ENCODE measurements around the gene PEA15. TPM values are rescaled to one million over a fixed set of nuclear protein-coding genes. Genes with fewer than 3 reads are reported as not detected.
A peak's percentile ranks its signal among the peaks of the same experiment; 100 is the strongest.

PEA15 gene
- total and polyA plus RNA-seq, 9 of the 15 experiments (the other 6 are each of a cell fraction or from before 2014, with no cell fraction given), result 8.2 to 175 (median 35.4) TPM

- TF ChIP-seq CHCHD3 (CRISPR knock-in tag; IDR thresholded peaks at IDR 0.05), result no peak
- TF ChIP-seq RBM34 (IDR thresholded peaks at IDR 0.05; ENCODE audit: borderline replicate concordance, insufficient read depth, low read length), result no peak
- TF ChIP-seq ZC3H4 (CRISPR knock-in tag; IDR thresholded peaks at IDR 0.05; ENCODE audit: borderline replicate concordance), result peak; percentile 98; the same call in 1 of the 2 replicates
- TF ChIP-seq ZNF695 (CRISPR knock-in tag; IDR thresholded peaks at IDR 0.05), result no peak
- no peak for TF ChIP-seq HEY1 (CRISPR knock-in tag; IDR thresholded peaks at IDR 0.05; ENCODE audit: borderline replicate concordance)
- TF ChIP-seq RBFOX2 (IDR thresholded peaks at IDR 0.05; ENCODE audit: low read depth, low read length), result peak; percentile 100
- no peak; the same call in 1 of the 2 replicates for TF ChIP-seq ZNF609 (CRISPR knock-in tag; IDR thresholded peaks at IDR 0.05; ENCODE audit: borderline replicate concordance)
- no peak for TF ChIP-seq ZNF408 (CRISPR knock-in tag; IDR thresholded peaks at IDR 0.05; ENCODE audit: low read depth)
- peak; percentile 61 to 63; a peak in 2 of 4 replicates for TF ChIP-seq FOXK2 (conservative IDR thresholded peaks at IDR 0.05 in 1 of 2, IDR thresholded peaks at IDR 0.05 in 1 of 2; ENCODE audit: low read depth in 2 of 2)
- TF ChIP-seq SLC30A9 (CRISPR knock-in tag; IDR thresholded peaks at IDR 0.05), result no peak
- TF ChIP-seq ASH1L (IDR thresholded peaks at IDR 0.05; ENCODE audit: borderline replicate concordance, low read depth, partially characterized antibody), result no peak
- no peak for TF ChIP-seq FOXP4 (CRISPR knock-in tag; IDR thresholded peaks at IDR 0.05; ENCODE audit: borderline replicate concordance)
- TF ChIP-seq ZNF586 (CRISPR knock-in tag; conservative IDR thresholded peaks at IDR 0.05), result no peak
- TF ChIP-seq NEUROD1 (IDR thresholded peaks at IDR 0.05; ENCODE audit: borderline replicate concordance, low read depth, low read length, partially characterized antibody), result no peak
- no peak for TF ChIP-seq ZNF274 (IDR thresholded peaks at IDR 0.05; ENCODE audit: borderline replicate concordance, low read depth, low read length)
- TF ChIP-seq E2F6 (IDR thresholded peaks at IDR 0.05; ENCODE audit: borderline replicate concordance in 1 of 2, extremely low read depth in 1 of 2, insufficient read depth in 1 of 2, insufficient read length in 1 of 2, low read depth in 1 of 2, low read length in 1 of 2, poor library complexity in 1 of 2, severe bottlenecking in 1 of 2), result no peak
- TF ChIP-seq CC2D1A (IDR thresholded peaks at IDR 0.05), result peak; percentile 51; the same call in 1 of the 2 replicates
- no peak for TF ChIP-seq CGGBP1 (CRISPR knock-in tag; IDR thresholded peaks at IDR 0.05)
These were observed 57.0 kb downstream of the PEA15 start, which contains the start of gene DCAF8 (continued) for GRCh38 chr1:160261893-160262794.
